Measurements from ENCODE around the gene BCL7A. TPM values are rescaled to one million over a fixed set of nuclear protein-coding genes. Genes with fewer than 3 reads are reported as not detected.

The BCL7A gene
- total and polyA plus RNA-seq, 9 of the 15 experiments (the other 6 are each of a cell fraction or from before 2014, with no cell fraction given), result 0.25 to 21.9 (median 14.9) TPM

- 0 out of 2 replicates have a peak, but pooled peaks have one; percentile 20 for TF ChIP-seq ZNF133 (CRISPR knock-in tag; IDR thresholded peaks at IDR 0.05)
- TF ChIP-seq ZNF609 (CRISPR knock-in tag; IDR thresholded peaks at IDR 0.05; ENCODE audit: borderline replicate concordance), result peak; percentile 66; the same call in 1 of the 2 replicates
- peak in 1 of 2 experiments; percentile 4; a peak in 1 of 4 replicates for TF ChIP-seq KDM1A (IDR thresholded peaks at IDR 0.05)
- TF ChIP-seq OTX1 (CRISPR knock-in tag; IDR thresholded peaks at IDR 0.05), result 0 out of 2 replicates have a peak, but pooled peaks have one; percentile 45
- TF ChIP-seq, protein P1, sequence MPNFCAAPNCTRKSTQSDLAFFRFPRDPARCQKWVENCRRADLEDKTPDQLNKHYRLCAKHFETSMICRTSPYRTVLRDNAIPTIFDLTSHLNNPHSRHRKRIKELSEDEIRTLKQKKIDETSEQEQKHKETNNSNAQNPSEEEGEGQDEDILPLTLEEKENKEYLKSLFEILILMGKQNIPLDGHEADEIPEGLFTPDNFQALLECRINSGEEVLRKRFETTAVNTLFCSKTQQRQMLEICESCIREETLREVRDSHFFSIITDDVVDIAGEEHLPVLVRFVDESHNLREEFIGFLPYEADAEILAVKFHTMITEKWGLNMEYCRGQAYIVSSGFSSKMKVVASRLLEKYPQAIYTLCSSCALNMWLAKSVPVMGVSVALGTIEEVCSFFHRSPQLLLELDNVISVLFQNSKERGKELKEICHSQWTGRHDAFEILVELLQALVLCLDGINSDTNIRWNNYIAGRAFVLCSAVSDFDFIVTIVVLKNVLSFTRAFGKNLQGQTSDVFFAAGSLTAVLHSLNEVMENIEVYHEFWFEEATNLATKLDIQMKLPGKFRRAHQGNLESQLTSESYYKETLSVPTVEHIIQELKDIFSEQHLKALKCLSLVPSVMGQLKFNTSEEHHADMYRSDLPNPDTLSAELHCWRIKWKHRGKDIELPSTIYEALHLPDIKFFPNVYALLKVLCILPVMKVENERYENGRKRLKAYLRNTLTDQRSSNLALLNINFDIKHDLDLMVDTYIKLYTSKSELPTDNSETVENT (CRISPR knock-in tag; IDR thresholded peaks at IDR 0.05), result 0 out of 2 replicates have a peak, but pooled peaks have one; percentile 47
- TF ChIP-seq ELF1 (tag; IDR thresholded peaks at IDR 0.05), result no peak
These were observed 42.0 kb downstream of the BCL7A start (continued) for GRCh38 chr12:122063694-122064024.
